ENCODE data around the gene PDE4B.
"Not testable (repeated sequence)": the region's sequence is repeated elsewhere in the genome, so short reads cannot be mapped to it uniquely, and the experiment has no call there.

Gene PDE4B

GRCh38 chr1:65990161-65990560, 197.5 kb downstream of the PDE4B start:
- in situ Hi-C loops (cut with MboI; ENCODE audit: low sequenced_read_pairs) = no loop called here

GRCh38 chr1:65991694-65992093, 199.0 kb downstream of the PDE4B start:
- in situ Hi-C loops (cut with MboI; ENCODE audit: low sequenced_read_pairs) = no loop called here

DNA sequence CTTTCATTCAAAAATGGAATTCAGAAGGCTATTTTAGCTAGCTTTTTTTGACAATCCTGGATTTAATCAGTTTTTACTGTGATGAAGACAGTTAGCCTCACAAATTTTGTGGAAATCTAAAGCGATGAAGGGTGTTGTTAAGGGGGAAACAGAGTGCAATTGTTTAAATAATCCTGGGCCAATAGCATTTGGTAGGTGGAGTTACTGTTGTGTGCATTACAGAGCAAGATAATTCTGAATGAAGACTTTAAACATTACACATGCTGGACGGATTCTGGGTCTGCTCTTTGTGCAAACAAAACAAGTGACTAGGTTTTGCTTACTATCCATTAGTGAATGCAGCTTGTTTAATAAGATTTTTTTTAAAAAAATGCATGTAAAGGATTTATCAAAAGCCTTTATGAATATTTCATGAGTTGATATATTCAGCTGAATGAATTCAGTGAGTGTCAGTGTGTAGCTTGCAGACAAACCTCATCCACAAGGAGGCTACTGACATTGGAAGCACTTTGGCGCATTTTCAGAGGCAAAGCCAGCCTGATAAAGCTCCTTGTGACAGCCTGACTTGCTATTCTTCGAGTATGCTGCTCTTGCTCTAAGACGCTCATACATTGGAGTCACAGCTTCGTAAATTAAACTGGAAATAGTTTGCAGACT, 199.6 kb downstream of the PDE4B start:
- in situ Hi-C loops (cut with MboI; ENCODE audit: low sequenced_read_pairs) = no loop called here

DNA sequence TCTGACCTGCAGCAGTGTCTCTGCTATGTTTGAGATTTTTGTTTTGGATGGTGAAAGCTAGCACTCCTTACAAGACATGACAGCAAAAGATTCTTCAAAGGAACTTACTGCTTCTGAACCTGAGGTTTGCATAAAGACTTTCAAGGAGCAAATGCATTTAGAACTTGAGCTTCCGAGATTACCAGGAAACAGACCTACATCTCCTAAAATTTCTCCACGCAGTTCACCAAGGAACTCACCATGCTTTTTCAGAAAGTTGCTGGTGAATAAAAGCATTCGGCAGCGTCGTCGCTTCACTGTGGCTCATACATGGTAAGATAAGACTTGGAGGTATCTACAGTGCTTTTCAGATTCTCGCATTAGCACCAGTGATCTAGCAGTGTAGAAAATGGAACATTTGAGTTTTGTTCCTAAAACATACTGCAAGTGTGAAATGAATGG, 200.2 kb downstream of the PDE4B start:
- in situ Hi-C loops (cut with MboI; ENCODE audit: low sequenced_read_pairs) = no loop called here

- in situ Hi-C loops (cut with MboI; ENCODE audit: low sequenced_read_pairs) = no loop called here
These were observed 201.5 kb downstream of the PDE4B start for GRCh38 chr1:65994223-65994622.

GRCh38 chr1:65995336-65995735, 202.6 kb downstream of the PDE4B start:
- in situ Hi-C loops (cut with MboI; ENCODE audit: low sequenced_read_pairs) = no loop called here

- in situ Hi-C loops (cut with MboI; ENCODE audit: low sequenced_read_pairs) = no loop called here
These were observed 203.2 kb downstream of the PDE4B start for GRCh38 chr1:65995928-65996327.

DNA sequence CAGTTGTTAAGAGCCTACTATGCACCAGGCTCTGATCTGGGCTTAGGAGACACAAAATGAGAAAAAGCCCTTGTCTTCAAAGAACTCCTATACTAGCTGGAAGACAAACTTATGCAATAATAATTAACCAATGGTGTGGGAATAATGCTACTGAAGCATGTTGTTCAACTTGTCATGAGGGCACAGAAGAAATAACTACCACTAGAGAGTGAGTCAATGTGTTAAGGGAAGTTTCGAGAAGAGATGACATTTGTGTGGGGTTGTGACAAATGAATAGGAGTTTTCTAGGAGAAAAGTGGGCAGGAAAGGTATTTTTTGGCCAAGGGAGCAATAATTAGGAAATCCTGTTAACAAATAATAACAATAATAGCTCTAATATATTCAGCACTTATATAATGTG, 205.0 kb downstream of the PDE4B start:
- in situ Hi-C loops (cut with MboI; ENCODE audit: low sequenced_read_pairs) = no loop called here

DNA sequence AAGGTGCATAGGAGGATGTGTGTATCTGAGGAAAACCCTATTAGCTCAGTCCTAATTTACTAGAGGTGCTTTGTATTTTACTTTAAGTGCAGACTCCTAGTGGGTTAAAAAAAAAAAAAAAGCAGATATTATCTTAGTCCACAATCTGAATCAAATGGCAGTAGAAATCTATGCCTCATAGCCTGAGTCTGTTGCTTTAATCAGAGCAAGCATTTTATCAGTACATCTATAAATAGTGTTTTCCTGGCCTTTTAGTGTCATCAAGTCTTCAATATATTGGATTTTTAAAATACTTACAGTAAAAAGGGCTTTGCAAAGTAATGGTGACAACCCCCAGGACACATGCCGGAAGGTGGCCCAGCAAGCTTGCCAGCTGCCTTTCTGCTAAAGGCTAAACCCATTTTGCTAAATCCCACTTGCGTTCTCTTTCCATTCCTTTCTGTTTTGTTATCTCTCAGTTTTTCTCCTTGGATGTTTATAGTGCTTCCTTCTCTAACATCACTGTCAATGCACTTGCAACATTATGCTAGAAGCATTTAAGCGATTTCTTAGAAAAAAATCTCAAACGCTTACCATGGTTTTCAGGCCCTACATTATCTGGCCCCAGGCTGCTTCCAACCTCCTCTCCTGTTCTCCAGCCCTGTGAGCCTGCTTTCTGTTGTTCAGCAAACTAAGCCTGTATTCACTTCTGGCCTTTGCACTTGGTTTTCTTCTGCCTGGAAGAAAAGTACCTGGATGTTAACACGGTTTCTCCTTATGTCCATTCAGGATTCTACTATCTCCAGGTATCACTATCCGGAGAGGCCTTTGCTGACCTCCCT, 206.3 kb downstream of the PDE4B start:
- in situ Hi-C loops (cut with MboI; ENCODE audit: low sequenced_read_pairs) = no loop called here

GRCh38 chr1:66000033-66000637, 207.4 kb downstream of the PDE4B start:
- in situ Hi-C loops (cut with MboI; ENCODE audit: low sequenced_read_pairs) = no loop called here

DNA sequence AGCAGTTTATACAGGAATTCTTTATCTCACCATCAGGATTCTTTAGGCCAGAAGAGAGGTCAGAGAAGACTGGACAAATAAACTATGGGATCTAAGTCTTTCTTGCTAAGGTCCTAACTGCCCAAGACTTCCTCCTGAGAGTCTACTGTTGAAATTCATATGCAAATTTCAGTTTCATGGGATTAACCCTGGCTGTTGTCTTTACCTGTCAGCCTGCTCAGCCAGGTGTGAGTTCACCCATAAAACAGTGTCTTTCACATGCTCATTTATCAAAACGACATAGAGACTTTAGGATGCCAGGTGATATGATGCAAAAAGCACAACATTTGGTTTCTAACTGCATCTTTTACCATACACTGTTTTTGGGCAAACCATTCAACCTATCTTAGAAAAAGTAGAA, 211.0 kb downstream of the PDE4B start:
- in situ Hi-C loops (cut with MboI; ENCODE audit: low sequenced_read_pairs) = no loop called here

DNA sequence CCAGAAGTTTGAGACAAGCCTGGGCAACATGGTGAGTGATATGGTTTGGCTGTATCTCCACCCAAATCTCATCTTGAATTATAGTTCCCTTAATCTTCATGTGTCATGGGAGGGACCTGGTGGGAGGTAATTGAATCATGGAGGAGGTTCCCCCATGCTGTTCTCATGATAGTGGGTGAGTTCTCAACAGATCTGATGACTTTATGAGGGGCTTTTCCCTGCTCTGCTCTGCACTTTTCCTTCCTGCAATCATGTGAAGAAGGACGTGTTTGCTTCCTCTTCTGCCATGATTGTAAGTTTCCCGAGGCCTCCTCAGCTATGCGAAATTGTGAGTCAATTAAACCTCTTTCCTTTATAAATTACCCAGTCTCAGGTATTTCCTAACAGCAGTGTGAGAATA, 213.8 kb downstream of the PDE4B start:
- in situ Hi-C loops (cut with MboI; ENCODE audit: low sequenced_read_pairs) = not testable (repeated sequence)

DNA sequence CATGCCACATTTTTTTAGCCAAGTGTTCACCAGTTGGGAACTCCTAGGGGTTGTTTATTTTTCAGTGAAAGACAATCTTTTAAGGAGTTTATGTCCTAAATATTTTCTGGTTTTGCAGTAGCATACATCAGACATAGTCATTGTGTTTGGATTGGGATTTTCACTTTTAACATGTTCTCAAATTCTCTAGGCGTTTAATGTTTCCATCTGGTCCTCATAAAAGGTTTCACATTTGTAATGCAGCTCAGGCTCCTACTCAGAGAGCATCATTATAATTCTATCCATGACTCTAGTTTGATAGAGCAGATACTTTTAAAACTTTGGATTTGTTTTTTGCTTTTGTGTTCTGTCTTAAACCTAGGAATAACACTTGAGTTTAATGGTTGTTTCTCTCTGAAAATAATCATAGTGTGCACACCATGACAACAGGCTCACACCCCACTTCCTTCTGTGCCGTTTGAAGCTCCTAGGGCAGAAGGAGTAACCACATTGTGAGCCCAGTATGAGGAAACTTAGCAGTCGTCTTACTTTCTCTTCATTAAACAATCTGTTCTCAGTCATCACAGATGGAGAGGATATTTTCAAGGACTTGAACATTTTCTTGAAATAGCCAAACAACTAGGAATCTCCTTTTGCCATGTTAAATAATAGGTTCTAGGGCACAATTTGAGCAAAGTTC, 219.6 kb downstream of the PDE4B start:
- in situ Hi-C loops (cut with MboI; ENCODE audit: low sequenced_read_pairs) = no loop called here

- in situ Hi-C loops (cut with MboI; ENCODE audit: low sequenced_read_pairs) = no loop called here
These were observed 220.7 kb downstream of the PDE4B start for GRCh38 chr1:66013371-66013770.

DNA sequence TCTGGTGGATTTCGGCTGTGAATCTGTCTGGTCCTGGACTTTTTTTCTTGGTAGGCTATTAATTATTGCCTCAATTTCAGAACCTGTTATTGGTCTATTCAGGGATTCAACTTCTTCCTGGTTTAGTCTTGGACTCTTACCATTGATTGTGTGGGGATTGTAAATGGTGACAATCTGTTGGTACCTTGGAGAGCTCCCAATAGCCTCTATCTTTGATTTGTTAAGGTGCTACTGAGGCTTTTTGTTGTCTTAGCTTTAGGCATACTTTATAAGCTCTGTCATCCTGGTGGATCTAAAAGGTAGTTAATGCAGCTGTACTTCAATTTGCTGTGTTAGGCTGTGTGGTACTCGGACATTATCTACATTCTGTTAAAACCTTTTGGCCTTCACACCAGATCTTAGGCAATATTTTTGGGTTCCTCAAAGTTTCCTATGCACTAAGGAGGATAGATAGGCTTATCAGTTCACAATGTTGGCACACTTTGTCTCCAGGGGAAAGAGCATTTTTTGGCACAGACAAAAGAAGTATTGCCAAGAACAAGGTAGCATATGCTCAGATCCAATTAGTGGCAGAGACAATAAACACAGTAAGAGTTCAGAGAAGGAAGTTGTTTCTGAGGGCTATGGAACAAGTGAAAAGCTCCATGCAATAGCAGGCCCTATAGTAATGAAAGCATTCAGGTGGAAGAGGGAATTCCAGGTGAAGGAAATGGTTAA, 230.4 kb downstream of the PDE4B start:
- in situ Hi-C loops (cut with MboI; ENCODE audit: low sequenced_read_pairs) = no loop called here

DNA sequence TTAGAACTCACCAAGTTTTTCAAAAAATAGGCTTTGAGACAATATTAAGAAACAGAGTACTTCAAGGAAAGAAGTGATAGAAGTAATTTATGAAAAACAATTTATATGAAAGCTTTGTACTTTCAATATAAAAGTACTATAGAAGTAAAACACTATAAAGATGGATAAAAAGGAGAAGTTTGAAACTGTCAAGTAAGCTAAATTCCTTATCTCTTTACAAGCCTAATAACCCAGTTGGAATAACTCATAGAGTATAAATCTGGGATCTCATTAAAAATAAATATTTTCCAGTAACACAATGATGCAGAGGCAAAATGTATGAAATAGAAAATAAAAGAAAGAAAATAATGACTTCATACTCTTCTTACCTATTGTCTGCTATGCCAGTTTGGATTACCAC, 232.5 kb downstream of the PDE4B start:
- in situ Hi-C loops (cut with MboI; ENCODE audit: low sequenced_read_pairs) = no loop called here

DNA sequence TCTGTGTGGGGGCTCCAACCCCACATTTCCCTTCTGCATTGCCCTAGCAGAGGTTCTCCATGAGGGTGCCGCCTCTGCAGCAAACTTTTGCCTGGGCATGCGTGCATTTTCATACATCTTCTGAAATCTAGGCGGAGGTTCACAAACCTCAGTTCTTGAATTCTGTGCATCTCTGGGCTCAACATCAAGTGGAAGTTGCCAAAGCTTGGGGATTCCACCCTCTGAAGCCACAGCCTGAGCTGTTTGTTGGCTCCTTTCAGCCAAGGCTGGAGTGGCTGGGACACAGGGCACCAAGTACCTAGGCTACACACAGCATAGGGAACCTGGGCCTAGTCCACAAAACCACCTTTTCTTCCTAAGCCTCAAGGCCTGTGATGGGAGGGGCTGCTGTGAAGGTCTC, 235.3 kb downstream of the PDE4B start:
- in situ Hi-C loops (cut with MboI; ENCODE audit: low sequenced_read_pairs) = no loop called here

DNA sequence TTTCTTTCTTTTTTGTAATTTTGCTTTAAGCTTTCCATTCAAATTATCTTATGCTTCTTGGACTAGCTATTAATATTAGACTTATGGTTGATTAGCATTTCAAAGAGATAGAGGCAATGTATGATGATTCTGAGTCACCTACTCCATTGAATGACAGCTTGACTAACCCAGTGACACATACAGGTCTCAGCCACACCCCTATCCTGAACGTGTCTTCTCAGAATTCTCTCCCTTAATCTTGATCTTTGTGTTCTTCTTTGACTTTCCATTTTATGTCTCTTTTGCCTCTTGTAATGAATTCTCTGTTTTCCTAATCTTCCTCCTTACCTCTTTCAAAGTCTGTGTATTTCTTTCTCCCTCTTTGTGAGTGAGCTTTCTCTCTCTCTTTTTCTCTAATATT, 241.1 kb downstream of the PDE4B start:
- in situ Hi-C loops (cut with MboI; ENCODE audit: low sequenced_read_pairs) = no loop called here

DNA sequence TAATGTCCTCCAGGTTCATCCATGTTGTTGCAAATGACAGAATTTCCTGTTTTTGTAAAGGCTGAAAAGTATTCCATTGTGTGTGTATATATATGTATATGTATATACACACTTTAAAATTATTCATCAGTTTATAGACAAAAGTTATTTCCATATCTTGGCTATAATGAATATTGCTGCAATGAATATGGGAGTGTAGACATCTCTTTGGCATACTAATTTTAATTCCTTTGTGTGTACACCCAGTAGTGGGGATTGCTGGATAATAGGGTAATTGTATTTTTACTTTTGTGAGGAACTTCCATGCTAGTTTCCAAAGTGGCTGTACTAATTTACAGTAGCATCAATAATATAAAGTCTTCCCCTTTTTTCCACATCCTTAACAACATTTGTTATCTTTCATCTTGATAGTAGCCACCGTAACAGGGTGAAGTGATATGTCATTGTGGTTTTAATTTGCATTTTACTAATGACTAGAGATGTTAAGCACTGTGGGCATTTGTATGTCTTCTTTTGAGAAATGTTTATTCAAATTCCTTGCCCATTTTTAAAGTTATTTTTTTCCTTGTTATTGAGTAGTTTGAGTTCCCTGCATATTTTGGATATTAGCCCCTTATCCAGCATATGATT, 243.0 kb downstream of the PDE4B start:
- in situ Hi-C loops (cut with MboI; ENCODE audit: low sequenced_read_pairs) = no loop called here

GRCh38 chr1:66041654-66042053, 249.0 kb downstream of the PDE4B start:
- in situ Hi-C loops (cut with MboI; ENCODE audit: low sequenced_read_pairs) = no loop called here
